SK-N-MC (cell line): ENCODE measurements around the gene ADPRH.

Experiments
- EZH2 ChIP-seq: fragments of 200-600 bp; sonication (generic); IDR thresholded peaks from one replicate; pipeline ENCODE4 v1.6.1; 2017; ENCODE audit warnings: antibody characterized with exemption
- POLR2AphosphoS5 ChIP-seq: IDR thresholded peaks from 2 replicates; pipeline ENCODE4 v1.6.1; 2012; ENCODE audit warnings: mild to moderate bottlenecking, low read depth, low read length, borderline replicate concordance

GRCh38 chr3:119530456-119530855, 48.8 kb upstream of the ADPRH start:
- TF ChIP-seq EZH2 = no peak
- TF ChIP-seq POLR2AphosphoS5 = no peak
